OCI-LY7 (cell line): ENCODE results near the gene KCNK5.

Experiments
- CTCF ChIP-seq: fragments of 200-600 bp; sonication (generic); conservative IDR thresholded peaks from 2 replicates; pipeline ENCODE4 v1.5.1; 2014; ENCODE audit warnings: mild to moderate bottlenecking, antibody characterized with exemption, low read length, moderate library complexity, mixed read lengths
- EZH2phosphoT487 ChIP-seq: fragments of 200-600 bp; sonication (generic); IDR thresholded peaks from 2 replicates; pipeline ENCODE4 v1.6.1; 2018; ENCODE audit warnings: low read depth, borderline replicate concordance, mild to moderate bottlenecking, mixed run types, antibody characterized with exemption, low read length, moderate library complexity, mixed read lengths

GRCh38 chr6:39226639-39227329 lies 2.5 kb downstream of the KCNK5 start:
- no peak for TF ChIP-seq EZH2phosphoT487
- TF ChIP-seq CTCF, result no peak
